Natural killer cell (primary cell): Measurements from ENCODE around the gene RYR2. TPM values are rescaled to one million over a fixed set of nuclear protein-coding genes. Genes with fewer than 3 reads are reported as not detected.

Experiments used
- ATAC-seq, 3 donors: fragments of 150-1000 bp in 2 of 3; fragments of 200-7000 bp in 1 of 3; cut with Tn5 transposase; 1 replicate in 1 of 3; 2 replicates in 2 of 3; pipeline ENCODE4 v1.10.0; 2021; ENCODE audit warnings: mild to moderate bottlenecking in 2 of 3, moderate library complexity in 2 of 3
- DNase-seq, 2 donors: peaks; one replicate each; pipeline versions ENCODE4 v3.0.0 to v3.0.0-alpha.2; 2013 to 2021; ENCODE audit warnings: mixed read lengths in 1 of 2
- H3K27ac ChIP-seq: one replicate; pipeline ENCODE4 v1.5.1; 2013; ENCODE audit warnings: mild to moderate bottlenecking, low read length
- H3K27me3 ChIP-seq: one replicate; pipeline ENCODE4 v1.6.1; 2013; ENCODE audit warnings: low read length; ENCODE audit not compliant: control insufficient read depth, insufficient read depth
- H3K36me3 ChIP-seq: one replicate; pipeline ENCODE4 v1.6.1; 2013; ENCODE audit warnings: low read length; ENCODE audit not compliant: control insufficient read depth, insufficient read depth
- H3K4me1 ChIP-seq: one replicate; pipeline ENCODE4 v1.6.1; 2013; ENCODE audit warnings: low read length; ENCODE audit not compliant: control insufficient read depth, insufficient read depth
- H3K4me3 ChIP-seq: one replicate; pipeline ENCODE4 v1.5.1; 2013; ENCODE audit warnings: low read length
- H3K9me3 ChIP-seq: one replicate; pipeline ENCODE4 v1.6.1; 2013; ENCODE audit warnings: low read length; ENCODE audit not compliant: control insufficient read depth, insufficient read depth
- H3K27ac Mint-ChIP-seq, 2 donors: one replicate each; pipeline ENCODE4 v1.8.0; 2022; ENCODE audit warnings: mild to moderate bottlenecking in 2 of 2, mixed read lengths in 2 of 2, moderate library complexity in 1 of 2
- H3K27me3 Mint-ChIP-seq, 2 donors: one replicate each; pipeline ENCODE4 v1.8.0; 2022; ENCODE audit warnings: low read depth in 2 of 2, mixed read lengths in 2 of 2
- H3K36me3 Mint-ChIP-seq: one replicate; pipeline ENCODE4 v1.8.0; 2022; ENCODE audit warnings: mixed read lengths
- H3K4me1 Mint-ChIP-seq, 2 donors: one replicate each; pipeline ENCODE4 v1.8.0; 2022; ENCODE audit warnings: mixed read lengths in 2 of 2
- H3K4me3 Mint-ChIP-seq: one replicate; pipeline ENCODE4 v1.8.0; 2022; ENCODE audit warnings: mild to moderate bottlenecking, moderate library complexity, mixed read lengths
- H3K9me3 Mint-ChIP-seq, 2 donors: one replicate each; pipeline ENCODE4 v1.8.0; 2022; ENCODE audit warnings: mixed read lengths in 2 of 2
- CTCF ChIP-seq: fragments of 200-600 bp; IDR thresholded peaks from one replicate; pipeline ENCODE4 v1.8.0; 2022; ENCODE audit warnings: antibody characterized with exemption
- WGBS: methylation state at CpG from one replicate; pipeline ENCODE4 v1.1.7; 2013; ENCODE audit warnings: missing lambda C conversion rate; ENCODE audit not compliant: insufficient coverage; 5-methylcytosine and 5-hydroxymethylcytosine counted together
- intact Hi-C: fragments of 100-400 bp; cut with micrococcal nuclease; formaldehyde crosslinking; loops from one replicate; pipeline ENCODE4 v1.14.2; 2022
- total RNA-seq, 4 donors: library from RNA; stranded (reverse); fragments of 120-200 nt in 1 of 4; gene quantifications; one replicate each; pipeline versions ENCODE4 v1.2.3 to v1.2.4, GENCODE V29; 2013 to 2022

RYR2 gene
- total RNA-seq, 3 donors from 2014 or later (not counting 1 experiment from before 2014, with no cell fraction given) = 0.13 to 1.2 (median 0.38) TPM

DNA sequence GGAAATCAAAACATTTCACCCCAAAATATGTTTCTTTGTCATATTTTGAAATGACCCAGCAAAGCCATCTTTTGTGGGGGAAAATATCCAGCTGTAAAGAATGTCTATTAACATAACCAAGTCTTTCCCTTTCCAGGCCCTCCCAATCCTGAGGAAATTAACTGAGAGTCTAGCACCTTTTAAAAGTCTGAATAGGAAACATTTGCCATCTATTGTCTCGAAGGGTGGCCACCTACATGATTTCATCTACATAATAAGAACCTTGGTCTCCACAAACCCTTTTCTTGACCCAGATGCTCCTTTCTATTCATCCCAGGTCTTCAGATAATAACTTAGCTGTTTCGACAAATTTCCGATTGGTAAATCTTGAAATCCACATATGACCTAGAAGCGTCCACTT lies 32.4 kb upstream of the RYR2 start:
- H3K27me3 Mint-ChIP-seq = peaks cover 0 to 2% of the 10 kb centered on the region in 2 donors
- no peak overlapping the region for H3K27ac ChIP-seq
- no peaks in the 10 kb centered on the region for H3K36me3 Mint-ChIP-seq
- no peak overlapping the region for H3K4me3 Mint-ChIP-seq
- TF ChIP-seq CTCF = no peak
- H3K4me1 ChIP-seq = no peaks in the 10 kb centered on the region
- peaks cover 0 to 2% of the 10 kb centered on the region in 2 donors for H3K9me3 Mint-ChIP-seq
- 92% methylated on average over 4 of the region's 4 CpGs for WGBS
- no peaks in the 10 kb centered on the region for H3K27me3 ChIP-seq
- intact Hi-C loops = no loop called here
- H3K9me3 ChIP-seq = no peaks in the 10 kb centered on the region
- DNase-seq = no peak
- H3K4me3 ChIP-seq = no peak overlapping the region
- no peak overlapping the region for H3K27ac Mint-ChIP-seq
- no peaks in the 10 kb centered on the region for H3K36me3 ChIP-seq
- H3K4me1 Mint-ChIP-seq = no peaks in the 10 kb centered on the region
- ATAC-seq = no peak

- TF ChIP-seq CTCF = no peak
- Histone ChIP-seq H3K27ac (no peak overlapping the region), H3K36me3 (no peaks in the 10 kb centered on the region), H3K9me3 (no peaks in the 10 kb centered on the region), H3K4me1 (no peaks in the 10 kb centered on the region), H3K27me3 (no peaks in the 10 kb centered on the region), H3K4me3 (no peak overlapping the region)
- intact Hi-C loops = no loop called here
- no peak for DNase-seq
- Mint-ChIP-seq H3K36me3 (no peaks in the 10 kb centered on the region), H3K9me3 (peaks cover 0 to 2% of the 10 kb centered on the region in 2 donors), H3K4me3 (no peak overlapping the region), H3K27me3 (peaks cover 0 to 2% of the 10 kb centered on the region in 2 donors), H3K27ac (no peak overlapping the region), H3K4me1 (no peaks in the 10 kb centered on the region)
- no peak for ATAC-seq
- 91% methylated on average over 2 of the region's 3 CpGs for WGBS
Observed at GRCh38 chr1:237011432-237011831, 30.6 kb upstream of the RYR2 start.

GRCh38 chr1:237012361-237012760 lies 29.6 kb upstream of the RYR2 start:
- 91% methylated on average over 4 of the region's 5 CpGs for WGBS
- Mint-ChIP-seq H3K4me3 (no peak overlapping the region), H3K9me3 (peaks cover 0 to 2% of the 10 kb centered on the region in 2 donors), H3K4me1 (no peaks in the 10 kb centered on the region), H3K27ac (no peak overlapping the region), H3K27me3 (peaks cover 0 to 2% of the 10 kb centered on the region in 2 donors), H3K36me3 (no peaks in the 10 kb centered on the region)
- Histone ChIP-seq H3K4me3 (no peak overlapping the region), H3K27me3 (no peaks in the 10 kb centered on the region), H3K27ac (no peak overlapping the region), H3K9me3 (no peaks in the 10 kb centered on the region), H3K36me3 (no peaks in the 10 kb centered on the region), H3K4me1 (no peaks in the 10 kb centered on the region)
- DNase-seq (no peak), ATAC-seq (no peak)
- no peak for TF ChIP-seq CTCF
- intact Hi-C loops = no loop called here

DNA sequence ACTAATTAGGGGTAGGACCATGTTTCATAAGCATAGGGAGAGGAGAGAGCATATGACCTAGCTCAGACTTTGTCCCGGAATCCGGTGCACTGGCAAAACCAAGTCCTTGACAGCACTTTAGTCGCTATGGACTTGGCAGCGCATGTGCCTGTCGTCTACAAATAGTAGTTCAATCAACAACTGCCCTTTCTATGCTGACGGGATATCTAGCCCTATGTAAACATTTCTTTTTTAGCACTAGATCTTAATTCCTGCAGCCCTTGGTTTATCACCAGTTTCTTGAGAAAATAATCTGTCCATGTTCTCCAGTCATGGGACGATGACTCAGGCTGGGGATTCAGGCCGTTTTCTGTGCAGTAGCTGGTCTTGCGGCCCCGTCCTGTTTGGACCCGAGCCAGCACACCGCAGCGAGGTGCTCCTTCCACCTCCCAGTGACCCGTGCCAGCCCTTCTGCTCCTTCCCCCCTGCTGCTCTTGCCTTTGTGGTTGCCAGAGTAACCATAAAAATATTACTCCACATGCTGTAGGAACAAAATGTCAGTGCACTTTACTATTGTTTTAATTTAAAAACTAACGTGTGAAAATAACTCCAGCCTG lies 29.1 kb upstream of the RYR2 start:
- no peaks in the 10 kb centered on the region for H3K36me3 ChIP-seq
- DNase-seq (no peak), ATAC-seq (no peak)
- Mint-ChIP-seq H3K9me3 (peaks cover 0 to 2% of the 10 kb centered on the region in 2 donors), H3K27ac (no peak overlapping the region), H3K4me1 (no peaks in the 10 kb centered on the region), H3K4me3 (no peak overlapping the region), H3K27me3 (peaks cover 0 to 2% of the 10 kb centered on the region in 2 donors), H3K36me3 (no peaks in the 10 kb centered on the region)
- no peak overlapping the region for H3K27ac ChIP-seq
- TF ChIP-seq CTCF = no peak
- no peaks in the 10 kb centered on the region for H3K4me1 ChIP-seq
- H3K27me3 ChIP-seq = no peaks in the 10 kb centered on the region
- 85% methylated on average over 15 of the region's 15 CpGs for WGBS
- H3K4me3 ChIP-seq = no peak overlapping the region
- intact Hi-C loops = no loop called here
- no peaks in the 10 kb centered on the region for H3K9me3 ChIP-seq
